Glutamatergic neuron (in vitro differentiated cells): Measurements from ENCODE around the gene SASH3. TPM values are rescaled to one million over a fixed set of nuclear protein-coding genes. Genes with fewer than 3 reads are reported as not detected.

Experiments used
- DNase-seq: peaks from one replicate; pipeline ENCODE4 v3.0.0; 2022
- H3K27ac Mint-ChIP-seq: one replicate; pipeline ENCODE4 v1.8.0; 2020; ENCODE audit warnings: mild to moderate bottlenecking, mixed read lengths, inconsistent platforms; ENCODE audit not compliant: unreplicated experiment
- H3K27me3 Mint-ChIP-seq: one replicate; pipeline ENCODE4 v1.8.0; 2020; ENCODE audit warnings: mild to moderate bottlenecking, moderate library complexity, mixed read lengths, inconsistent platforms; ENCODE audit not compliant: unreplicated experiment
- H3K36me3 Mint-ChIP-seq: one replicate; pipeline ENCODE4 v1.8.0; 2020; ENCODE audit warnings: mild to moderate bottlenecking, mixed read lengths, inconsistent platforms; ENCODE audit not compliant: unreplicated experiment
- H3K4me1 Mint-ChIP-seq: one replicate; pipeline ENCODE4 v1.8.0; 2020; ENCODE audit warnings: mild to moderate bottlenecking, low read depth, mixed read lengths, inconsistent platforms; ENCODE audit not compliant: unreplicated experiment
- H3K4me3 Mint-ChIP-seq: one replicate; pipeline ENCODE4 v1.8.0; 2020; ENCODE audit warnings: mild to moderate bottlenecking, mixed read lengths, inconsistent platforms; ENCODE audit not compliant: unreplicated experiment
- H3K9me3 Mint-ChIP-seq: one replicate; pipeline ENCODE4 v1.8.0; 2020; ENCODE audit warnings: mild to moderate bottlenecking, moderate library complexity, mixed read lengths, inconsistent platforms; ENCODE audit not compliant: unreplicated experiment
- CTCF ChIP-seq: fragments of 200-600 bp; sonication (generic); IDR thresholded peaks from one replicate; pipeline ENCODE4 v1.5.0; 2021; ENCODE audit not compliant: partially characterized antibody, unreplicated experiment
- total RNA-seq: library from RNA; stranded (reverse); fragmentation: NEBNext Ultra II Directional; extraction: Animal tissue kit (Norgen Biotek cat#: 25700); gene quantifications from one replicate; pipeline ENCODE4 v1.2.1, GENCODE V29; 2021; ENCODE audit not compliant: unreplicated experiment

The SASH3 gene
- total RNA-seq, 1 donor from 2014 or later = not detected

GRCh38 chrX:129771266-129771995 is 8.3 kb upstream of the SASH3 start:
- no peaks in the 10 kb centered on the region for H3K36me3 Mint-ChIP-seq
- no peaks in the 10 kb centered on the region for H3K9me3 Mint-ChIP-seq
- H3K27ac Mint-ChIP-seq = no peak overlapping the region
- DNase-seq = no peak
- peaks cover 2% of the 10 kb centered on the region for H3K27me3 Mint-ChIP-seq
- no peaks in the 10 kb centered on the region for H3K4me1 Mint-ChIP-seq
- no peak for TF ChIP-seq CTCF
- H3K4me3 Mint-ChIP-seq = no peak overlapping the region

- Mint-ChIP-seq H3K36me3 (no peaks in the 10 kb centered on the region), H3K27me3 (peaks cover 2% of the 10 kb centered on the region), H3K27ac (no peak overlapping the region), H3K4me1 (no peaks in the 10 kb centered on the region), H3K4me3 (no peak overlapping the region), H3K9me3 (no peaks in the 10 kb centered on the region)
- no peak for TF ChIP-seq CTCF
- no peak for DNase-seq
Measured at GRCh38 chrX:129772796-129773431, 6.8 kb upstream of the SASH3 start.

GRCh38 chrX:129773649-129774458 is 5.9 kb upstream of the SASH3 start:
- DNase-seq = no peak
- Mint-ChIP-seq H3K27me3 (peaks cover 2% of the 10 kb centered on the region), H3K4me3 (no peak overlapping the region), H3K9me3 (no peaks in the 10 kb centered on the region), H3K36me3 (no peaks in the 10 kb centered on the region), H3K4me1 (no peaks in the 10 kb centered on the region), H3K27ac (no peak overlapping the region)
- no peak for TF ChIP-seq CTCF

- peaks cover 3% of the 10 kb centered on the region for H3K27me3 Mint-ChIP-seq
Measured at GRCh38 chrX:129777218-129778030, 2.3 kb upstream of the SASH3 start.

More at GRCh38 chrX:129777218-129778030, 2.3 kb upstream of the SASH3 start:
- Mint-ChIP-seq H3K4me1 (no peaks in the 10 kb centered on the region), H3K27ac (no peak overlapping the region), H3K4me3 (no peak overlapping the region), H3K36me3 (no peaks in the 10 kb centered on the region), H3K9me3 (peaks cover 3% of the 10 kb centered on the region)
- TF ChIP-seq CTCF = no peak
- DNase-seq = no peak
